Measurements from ENCODE around the gene ERCC8.
"Not testable (repeated sequence)": the region's sequence is repeated elsewhere in the genome, so short reads cannot be mapped to it uniquely, and the experiment has no call there.

Gene ERCC8, protein sequence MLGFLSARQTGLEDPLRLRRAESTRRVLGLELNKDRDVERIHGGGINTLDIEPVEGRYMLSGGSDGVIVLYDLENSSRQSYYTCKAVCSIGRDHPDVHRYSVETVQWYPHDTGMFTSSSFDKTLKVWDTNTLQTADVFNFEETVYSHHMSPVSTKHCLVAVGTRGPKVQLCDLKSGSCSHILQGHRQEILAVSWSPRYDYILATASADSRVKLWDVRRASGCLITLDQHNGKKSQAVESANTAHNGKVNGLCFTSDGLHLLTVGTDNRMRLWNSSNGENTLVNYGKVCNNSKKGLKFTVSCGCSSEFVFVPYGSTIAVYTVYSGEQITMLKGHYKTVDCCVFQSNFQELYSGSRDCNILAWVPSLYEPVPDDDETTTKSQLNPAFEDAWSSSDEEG

DNA sequence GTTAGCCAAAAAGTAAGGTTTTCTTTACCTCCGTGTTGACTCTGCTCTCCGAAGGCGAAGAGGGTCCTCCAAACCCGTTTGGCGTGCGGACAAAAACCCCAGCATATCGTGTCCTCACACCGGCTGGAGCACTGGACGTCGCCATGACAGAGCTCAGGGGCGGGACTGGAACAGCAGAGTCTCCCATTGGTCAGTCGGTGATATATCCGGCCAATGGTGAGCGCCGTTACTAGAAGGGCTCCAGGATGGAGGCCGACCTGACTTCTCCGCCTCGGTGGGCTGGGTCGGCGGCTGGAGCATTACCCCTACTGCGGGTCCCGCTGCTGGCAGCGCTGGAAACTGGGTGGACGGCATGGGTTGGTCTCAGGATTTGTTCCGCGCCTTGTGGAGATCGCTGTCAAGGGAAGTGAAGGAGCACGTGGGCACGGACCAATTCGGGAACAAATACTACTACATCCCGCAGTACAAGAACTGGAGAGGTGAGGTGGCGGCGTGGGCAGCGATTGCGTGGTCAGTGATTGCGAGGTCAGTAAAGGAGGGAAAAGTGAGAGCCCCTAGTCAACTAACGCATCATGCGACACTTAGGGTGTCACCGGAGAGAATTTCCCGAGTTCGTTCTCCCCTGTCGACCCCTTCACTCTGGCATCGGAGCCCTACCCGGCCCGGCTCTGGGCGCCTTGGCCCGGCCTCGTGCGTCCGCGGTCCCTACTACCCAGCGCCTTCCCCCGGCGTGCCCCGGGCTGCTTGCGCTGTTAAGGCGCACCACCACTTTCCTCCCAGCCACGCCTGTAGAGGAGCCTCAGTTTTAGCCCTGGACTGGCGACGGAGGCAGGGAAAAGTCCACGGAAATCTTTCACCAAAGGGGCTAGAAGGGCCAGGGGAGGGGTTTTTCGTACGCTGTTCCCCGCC, at the start of gene ERCC8, which contains the start of gene NDUFAF2:
ERCC8 (minus strand) TSS at position 167 of the 909 bp plus-strand sequence; CDS start at position 105, 62 bp downstream.
NDUFAF2 (plus strand) TSS at position 302 of the 909 bp plus-strand sequence; CDS start at position 353, 51 bp downstream.
- FAIRE-seq = peak; percentile 93

DNA sequence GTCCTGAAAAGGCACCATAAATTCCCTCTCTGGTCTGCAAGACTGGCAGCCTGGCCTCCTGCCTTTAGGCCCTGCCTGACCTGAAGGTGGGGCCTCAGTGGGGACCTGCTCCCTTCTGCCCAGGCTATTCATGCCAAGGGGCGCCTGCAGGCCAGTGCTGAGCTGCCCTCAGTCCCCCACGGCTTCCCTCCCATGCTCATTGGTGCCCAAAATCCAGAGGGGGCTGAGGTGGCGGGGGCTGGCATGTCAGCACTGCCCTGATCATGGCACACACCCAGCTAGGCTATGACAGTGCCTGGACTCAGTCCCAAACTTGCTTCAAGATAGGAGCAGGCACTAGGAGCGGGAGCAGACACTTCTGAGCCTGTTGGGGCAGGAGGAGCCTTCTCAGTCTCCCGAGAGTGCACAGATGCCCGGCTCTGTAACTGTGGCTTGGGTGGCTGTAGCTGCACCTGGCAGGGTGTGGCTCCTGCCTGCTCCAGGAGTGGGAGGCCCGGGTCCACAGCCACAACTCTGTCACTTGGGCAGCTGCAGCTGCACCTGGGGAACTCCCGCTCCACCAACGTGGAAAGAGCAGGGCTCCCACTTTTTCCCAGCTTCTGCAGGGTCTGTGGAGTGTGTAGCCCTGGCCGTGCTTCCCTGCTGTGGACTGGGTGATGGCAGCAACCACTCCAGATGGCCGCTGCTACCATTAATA, 49.2 kb upstream of the ERCC8 start:
- no peak for FAIRE-seq

DNA sequence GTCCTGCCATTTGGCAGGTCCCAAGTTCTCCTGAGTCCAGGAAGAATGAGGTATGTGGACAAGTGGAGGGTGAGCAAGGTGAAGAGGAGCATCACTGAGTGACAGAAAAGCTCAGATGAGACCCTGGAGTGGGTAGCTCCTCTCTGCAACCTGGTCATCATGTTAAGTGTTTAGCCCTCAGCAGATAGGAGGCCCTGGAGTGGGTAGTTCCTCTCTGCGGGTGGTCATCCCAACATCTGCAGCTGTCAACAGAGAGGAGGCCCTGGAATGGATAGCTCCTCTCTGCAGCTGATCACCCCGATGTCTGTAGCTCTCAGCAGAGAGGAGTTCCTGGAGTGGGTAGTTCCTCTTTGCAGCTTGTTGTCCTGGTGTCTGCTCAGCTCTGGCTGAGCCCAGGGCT, 48.6 kb upstream of the ERCC8 start:
- no peak for FAIRE-seq

DNA sequence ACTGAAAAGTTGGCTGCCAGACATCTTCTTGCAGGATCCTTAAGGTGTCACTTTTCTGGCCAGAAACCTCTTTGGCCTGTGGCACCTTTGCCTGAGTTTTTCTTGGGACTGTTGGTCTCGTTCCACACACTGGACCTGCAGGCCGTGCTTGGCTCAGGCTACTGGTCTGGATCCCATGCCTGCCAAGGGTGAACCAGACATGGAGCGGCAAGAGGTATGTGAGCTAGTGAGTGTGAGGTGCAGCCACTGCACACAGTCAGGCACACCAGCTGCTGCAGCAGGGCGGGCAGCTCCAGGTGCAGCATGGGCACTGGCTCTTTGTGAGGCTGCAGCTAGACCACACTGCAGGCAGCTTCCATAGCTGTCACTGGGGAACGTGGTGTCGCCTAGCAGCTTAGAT, 48.0 kb upstream of the ERCC8 start:
- no peak for FAIRE-seq

DNA sequence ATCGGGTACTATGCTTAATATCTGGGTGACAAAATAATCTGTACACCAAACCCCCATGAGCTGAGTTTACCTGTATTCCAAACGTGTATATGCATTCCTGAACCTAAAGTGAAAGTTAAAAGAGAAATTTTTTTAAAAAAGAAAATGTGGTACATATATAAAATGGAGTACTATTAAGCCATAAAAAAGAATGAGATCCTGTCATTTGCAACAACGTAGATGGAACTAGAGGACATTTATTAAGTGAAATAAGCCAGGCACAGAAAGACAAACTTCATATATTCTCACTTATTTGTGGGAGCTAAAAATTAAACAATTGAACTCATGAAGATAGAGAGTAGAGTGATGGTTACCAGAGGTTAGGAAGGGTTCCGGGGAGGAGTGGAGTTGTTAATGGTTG, 44.9 kb upstream of the ERCC8 start:
- FAIRE-seq = no peak

DNA sequence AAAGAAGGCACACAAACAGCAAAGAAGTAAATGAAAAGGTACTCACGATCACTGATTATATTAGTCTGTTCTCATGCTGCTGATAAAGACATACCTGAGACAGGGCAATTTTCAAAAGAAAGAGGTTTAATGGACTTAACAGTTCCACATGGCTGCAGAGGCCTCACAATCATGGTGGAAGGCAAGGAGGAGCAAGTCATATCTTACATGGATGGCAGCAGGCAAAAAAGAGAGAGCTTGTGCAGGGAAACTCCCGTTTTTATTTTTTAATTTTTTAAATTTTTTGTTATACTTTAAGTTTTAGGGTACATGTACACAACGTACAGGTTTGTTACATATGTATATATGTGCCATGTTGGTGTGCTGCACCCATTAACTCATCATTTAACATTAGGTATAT, 37.3 kb upstream of the ERCC8 start:
- FAIRE-seq = not testable (repeated sequence)

DNA sequence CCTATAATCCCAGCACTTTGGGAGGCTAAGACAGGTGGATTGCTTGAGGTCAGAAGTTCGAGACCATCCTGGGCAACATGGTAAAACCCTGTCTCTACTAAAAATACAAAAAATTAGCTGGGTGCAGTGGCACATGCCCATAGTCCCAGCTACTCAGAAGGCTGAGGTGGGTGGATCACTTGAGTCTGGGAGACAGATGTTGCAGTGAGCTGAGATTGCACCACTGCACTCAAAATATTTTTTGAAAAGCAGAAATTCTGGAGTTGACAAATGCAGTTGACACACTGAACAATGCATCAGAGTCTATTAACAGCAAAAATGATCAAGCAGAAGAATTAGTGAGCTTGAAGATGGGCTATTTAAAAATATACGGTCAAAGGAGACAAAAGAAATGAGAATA, 35.6 kb upstream of the ERCC8 start:
- FAIRE-seq = no peak

DNA sequence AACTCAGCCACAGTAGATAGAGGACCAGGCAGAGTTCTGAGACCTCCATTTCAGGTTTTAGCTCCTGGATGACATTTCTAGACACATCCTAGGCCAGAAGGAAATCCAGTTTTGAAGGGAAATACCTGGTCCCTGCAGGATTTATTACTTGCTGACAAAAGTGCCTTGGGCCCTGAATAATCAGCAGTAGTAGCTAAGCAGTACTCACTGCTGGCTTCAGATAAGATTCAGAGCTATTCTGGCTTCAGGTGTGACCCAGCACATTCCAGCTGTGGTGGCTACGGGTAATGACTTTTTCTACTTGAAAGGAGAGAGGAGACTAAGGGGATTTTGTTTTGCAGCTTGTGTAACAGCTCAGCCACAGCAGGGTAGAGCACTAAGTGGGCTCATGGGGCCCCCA, 34.1 kb upstream of the ERCC8 start:
- FAIRE-seq = no peak

DNA sequence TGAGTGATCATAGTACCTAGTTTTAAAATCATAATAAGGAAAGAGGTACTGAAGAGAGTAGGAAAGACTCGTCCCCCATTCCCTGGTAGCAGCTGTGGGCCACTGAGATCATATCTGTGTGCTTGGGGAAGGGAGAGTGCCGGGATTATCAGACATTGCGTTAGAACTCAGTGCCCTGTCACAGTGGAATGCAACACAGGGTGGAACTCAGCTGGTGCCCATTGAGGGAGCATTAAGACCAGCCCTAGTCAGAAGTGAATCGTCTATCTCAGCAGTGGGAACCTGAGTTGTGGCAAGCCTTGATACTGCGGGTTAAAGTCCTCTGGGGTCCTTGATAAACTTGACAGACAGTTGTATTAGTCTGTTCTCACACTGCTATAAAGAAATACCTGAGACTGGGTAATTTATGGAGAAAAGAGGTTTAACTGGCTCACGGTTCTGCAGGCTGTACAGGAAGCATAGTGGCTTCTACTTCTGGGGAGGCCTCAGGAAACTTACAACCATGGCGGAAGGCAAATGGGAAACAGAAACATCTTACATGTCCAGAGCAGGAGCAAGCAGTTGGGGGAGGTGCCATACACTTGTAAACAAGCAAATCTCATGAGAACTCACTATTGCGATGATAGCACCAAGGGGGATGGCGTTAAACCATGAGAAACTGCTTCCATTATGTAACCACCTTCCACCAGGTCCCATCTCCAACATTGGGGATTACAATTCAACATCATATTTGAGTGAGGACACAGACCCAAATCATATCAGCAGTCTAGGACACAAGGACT, 33.3 kb upstream of the ERCC8 start:
- FAIRE-seq = no peak

DNA sequence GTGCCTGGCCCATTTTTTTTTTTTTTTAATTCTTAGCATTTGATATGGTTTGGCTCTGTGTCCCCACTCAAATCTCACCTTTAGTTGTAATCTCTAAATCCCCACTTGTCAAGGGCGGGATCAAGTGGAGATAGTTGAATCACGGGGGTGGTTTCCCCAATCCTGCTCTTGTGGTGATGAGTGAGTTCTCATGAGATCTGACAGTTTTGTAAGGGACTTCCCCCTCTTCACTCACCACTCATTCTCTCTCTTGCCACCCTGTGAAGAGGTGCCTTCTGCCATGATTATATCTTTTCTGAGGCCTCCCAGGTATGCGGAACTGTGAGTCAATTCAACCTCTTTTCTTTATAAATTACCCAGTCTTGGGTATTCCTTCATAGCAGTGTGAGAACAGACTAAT, 27.4 kb upstream of the ERCC8 start:
- no peak for FAIRE-seq

DNA sequence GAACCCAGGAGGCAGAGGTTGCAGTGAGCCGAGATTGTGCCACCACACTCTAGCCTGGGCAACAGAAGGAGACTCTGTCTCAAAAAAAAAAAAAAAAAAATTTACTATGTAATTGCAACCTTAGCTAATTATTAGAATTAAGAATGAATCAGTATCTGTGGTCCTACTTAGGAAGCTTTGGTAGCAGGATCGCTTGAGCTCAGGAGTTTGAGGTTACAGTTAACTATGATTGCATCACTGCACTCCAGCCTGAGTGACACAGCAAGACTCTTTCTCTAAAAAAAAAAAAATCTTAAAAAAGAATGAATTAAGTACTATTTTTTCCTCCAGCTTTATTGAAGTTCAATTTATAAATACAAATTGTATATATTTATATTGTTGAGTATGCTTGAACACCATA, 16.8 kb upstream of the ERCC8 start:
- FAIRE-seq = no peak

DNA sequence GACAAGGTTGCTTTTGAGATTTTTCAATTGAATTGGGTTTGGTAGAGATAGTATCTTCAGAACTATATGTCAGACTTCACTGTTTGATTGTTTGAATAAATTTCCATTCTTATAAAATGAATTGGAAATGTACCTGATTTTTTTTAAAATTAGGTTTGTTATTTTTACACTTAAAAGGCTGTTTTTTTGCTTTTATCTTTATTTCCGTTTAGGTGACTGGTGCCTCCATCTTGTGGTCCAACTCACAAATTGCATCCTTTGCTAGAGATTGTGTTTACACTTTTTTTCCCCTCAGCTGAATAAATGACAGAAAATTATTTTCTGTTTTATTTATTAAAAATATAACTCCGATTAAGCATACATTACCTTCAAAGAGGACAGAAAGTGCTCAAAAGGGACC, 15.7 kb upstream of the ERCC8 start:
- peak; percentile 12 for FAIRE-seq

DNA sequence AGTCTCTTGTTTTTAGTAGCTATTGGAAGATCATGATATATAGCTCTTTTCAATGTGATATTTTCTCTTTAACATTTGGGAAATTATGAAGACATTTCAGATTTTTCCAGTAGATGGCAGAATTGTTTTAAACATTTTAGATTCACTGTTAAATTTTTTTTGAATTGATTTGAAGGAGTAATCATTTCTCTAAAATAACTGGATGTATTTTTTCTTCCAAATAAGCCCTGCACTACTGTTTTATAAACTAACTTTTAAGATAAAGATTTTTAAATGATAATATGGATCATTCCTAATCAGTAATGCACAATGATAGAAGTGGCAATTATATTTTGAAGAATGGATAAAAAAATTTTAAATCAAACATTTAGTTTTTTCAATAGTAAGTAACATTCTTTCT, 14.3 kb upstream of the ERCC8 start:
- peak; percentile 94 for FAIRE-seq

DNA sequence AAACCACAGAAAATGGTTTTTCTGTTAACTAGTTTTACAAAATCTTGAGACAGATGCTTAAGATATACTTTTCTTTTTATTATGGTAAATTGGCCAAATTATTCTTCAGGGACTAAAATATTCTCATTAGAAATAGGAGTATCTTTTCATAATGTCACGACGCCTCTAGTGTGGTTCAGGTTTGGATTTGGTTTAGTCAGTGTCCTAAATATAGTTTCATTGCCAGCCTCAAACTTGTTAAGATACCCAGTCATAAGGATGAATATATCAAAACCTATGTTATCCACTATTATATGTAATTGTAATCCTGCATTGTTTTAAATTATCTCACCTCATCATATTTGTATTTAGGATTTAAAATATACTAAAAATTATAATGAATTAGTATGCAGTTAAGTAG, 13.8 kb upstream of the ERCC8 start:
- no peak for FAIRE-seq

DNA sequence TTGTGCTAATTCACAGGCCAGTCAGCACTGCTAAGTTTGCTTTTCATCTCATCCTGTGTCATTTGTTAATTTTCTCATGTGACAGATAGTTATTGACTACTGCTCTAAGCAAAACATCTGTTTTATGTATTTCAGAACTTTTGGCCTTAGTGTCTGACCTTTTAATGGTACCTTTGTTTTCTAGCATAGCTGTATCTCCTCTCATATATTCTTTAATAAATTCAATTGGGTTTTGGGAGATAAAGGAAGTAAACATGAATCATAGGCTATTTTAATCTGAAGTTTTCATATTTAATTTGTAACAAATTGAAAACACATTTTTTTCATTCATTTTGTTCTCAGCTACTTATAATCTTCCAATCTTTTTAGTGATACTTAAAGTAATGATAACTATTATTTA, 13.2 kb upstream of the ERCC8 start:
- FAIRE-seq = no peak

DNA sequence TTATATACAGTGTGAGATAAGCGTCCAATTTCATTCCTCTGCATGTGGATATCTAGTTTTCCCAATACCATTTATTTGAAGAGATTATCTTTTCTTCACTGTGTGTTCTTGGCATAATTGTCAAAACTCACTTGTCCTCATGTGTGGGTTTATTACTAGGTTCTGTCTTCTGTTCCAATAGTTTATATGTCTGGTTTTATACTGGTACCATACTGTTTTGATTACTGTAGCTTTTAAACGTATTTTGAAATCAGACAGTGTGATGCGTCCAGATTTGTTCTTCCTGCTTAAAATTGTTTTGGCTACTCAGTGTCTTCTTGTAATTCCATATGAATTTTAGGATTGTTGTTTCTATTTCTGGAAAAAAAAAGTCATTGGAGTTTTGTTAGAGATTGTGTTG, 10.4 kb upstream of the ERCC8 start:
- FAIRE-seq = no peak

DNA sequence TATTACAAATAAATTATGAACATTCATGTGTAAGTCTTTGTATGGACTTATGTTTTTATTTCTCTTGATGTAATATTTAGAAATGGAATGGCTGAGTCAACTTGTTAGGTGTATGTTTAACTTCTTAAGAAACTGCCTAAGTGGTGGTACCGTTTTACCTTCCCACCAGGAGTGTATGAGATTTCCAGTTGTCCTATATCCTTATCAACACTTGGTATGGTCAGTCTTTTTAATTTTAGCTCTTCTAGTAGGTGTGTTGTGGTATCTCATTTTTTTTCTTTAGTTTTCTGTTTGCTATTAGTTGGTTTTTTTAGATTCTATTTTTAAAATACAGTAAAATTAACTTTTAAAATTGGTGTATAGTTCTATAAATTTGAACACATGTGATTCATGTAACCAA, 3.9 kb upstream of the ERCC8 start:
- FAIRE-seq = no peak

DNA sequence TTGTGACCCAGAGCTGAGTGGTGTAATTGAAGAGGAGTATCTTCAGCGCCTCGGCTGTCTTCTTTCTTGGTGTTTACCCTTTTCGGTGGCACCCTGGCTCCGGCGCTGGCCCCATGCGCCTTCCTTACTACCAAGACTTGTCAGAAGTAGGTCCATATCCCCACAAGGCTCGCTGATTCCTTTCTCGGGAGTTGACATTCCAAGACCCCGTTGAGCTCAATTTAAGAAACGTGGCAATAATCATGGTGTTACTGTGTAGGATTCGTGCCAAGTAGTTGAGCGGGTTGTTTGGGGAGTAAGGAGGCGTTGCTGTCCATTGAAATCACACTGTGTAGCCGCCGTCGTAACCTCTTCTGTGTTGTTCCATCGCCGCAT, 930 bp upstream of the ERCC8 start:
- FAIRE-seq = no peak

DNA sequence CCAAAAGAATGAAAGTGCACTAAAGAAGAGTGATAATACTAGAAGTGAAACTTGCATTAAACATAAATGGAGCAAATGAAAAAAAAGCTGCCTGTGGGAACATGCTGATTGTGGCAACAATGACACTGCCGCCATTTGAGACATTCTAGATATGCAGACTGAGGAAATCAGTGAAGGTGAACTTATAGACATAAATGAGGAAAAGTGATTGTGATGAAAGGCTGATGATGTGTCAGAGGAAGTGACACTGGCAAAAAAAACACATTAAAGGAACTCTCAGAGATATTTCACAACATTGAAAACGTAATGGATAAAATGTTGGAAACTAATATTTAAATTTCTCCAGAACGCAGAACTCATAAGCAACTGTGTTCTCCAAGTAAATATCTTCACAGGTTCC, 1.2 kb downstream of the ERCC8 start:
- FAIRE-seq = no peak

DNA sequence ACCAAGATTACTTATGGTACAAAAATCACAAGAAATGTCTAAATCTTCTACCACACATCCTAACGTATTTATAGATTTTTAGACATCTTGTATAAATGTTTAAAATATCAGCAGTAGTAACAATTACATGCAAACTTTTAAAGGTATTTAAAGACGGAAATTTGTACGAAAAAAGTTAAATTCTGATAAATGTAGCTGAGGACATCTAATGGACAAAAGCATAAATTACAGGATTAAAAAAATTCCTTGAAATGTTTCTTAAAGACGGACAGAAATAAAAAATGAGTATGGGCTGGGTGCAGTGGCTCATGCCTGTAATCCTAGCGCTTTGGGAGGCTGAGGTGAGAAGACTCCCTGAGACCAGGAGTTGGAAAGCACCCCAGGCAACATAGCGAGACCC, 15.8 kb downstream of the ERCC8 start:
- no peak for FAIRE-seq

DNA sequence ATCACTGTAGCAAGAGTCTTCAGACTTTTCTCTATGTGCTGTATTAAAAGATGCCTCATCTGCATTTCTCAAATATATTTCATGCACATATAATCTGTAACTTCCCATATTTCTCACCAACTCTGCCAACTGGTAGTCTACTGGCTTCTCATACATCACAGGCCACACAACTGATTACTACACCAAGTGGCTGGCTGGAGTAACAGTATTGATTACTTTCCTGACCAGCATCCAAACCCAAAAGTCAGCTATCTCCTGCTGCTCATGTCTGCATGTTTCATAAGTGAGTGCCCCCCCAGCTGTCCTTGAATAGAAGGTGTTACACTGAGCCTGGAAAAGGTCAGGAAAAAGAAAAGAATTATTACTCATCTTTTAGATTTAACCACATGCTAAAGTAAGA, 17.4 kb downstream of the ERCC8 start:
- no peak for FAIRE-seq

DNA sequence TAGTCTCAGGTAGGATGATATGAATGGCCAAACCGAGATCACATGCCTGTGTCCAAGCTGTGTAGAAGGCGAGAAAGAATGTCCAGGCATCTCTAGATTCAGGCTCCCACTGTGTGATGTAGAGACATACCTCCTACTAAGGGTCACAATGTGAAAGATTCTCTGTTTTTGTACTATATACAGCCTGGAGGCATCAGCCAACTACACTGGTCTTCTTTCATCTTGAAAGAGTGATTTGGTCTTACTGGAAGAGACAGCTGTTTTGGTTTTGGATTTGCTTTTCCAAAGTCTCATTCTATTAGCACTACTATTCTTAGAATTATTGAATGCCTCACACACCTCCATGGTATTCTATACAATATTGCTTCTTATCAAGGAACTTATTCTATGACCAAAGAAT, 26.4 kb downstream of the ERCC8 start:
- FAIRE-seq = no peak

DNA sequence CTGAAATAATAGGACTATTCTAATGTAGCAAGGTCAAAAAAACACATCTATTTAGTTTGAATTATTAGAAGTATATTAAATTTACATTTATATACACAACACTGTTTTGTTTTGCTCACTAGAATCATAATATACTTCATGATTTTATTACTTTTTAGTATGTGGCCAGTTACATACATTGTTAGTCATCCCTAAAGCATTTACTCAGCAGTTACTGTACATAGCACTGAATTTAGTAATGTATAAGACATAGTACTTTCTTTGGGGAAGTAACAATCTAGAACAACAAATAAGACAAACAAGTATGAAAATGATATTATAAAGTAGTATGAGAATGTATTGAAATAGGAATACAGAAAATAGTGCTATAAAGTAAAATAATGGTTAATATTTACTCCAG, 28.2 kb downstream of the ERCC8 start:
- FAIRE-seq = no peak

Measured in endometrium (tissue), 2 donors.